Activated gamma-delta T cell (primary cell): ENCODE measurements around the gene FUT2.

Experiments used
- DNase-seq: peaks from one replicate; lab custom pipeline; 2025; lab: John Stamatoyannopoulos, UW

The FUT2 gene

GRCh38 chr19:48750771-48751504 is 55.2 kb downstream of the FUT2 start:
- no peak for DNase-seq

DNA sequence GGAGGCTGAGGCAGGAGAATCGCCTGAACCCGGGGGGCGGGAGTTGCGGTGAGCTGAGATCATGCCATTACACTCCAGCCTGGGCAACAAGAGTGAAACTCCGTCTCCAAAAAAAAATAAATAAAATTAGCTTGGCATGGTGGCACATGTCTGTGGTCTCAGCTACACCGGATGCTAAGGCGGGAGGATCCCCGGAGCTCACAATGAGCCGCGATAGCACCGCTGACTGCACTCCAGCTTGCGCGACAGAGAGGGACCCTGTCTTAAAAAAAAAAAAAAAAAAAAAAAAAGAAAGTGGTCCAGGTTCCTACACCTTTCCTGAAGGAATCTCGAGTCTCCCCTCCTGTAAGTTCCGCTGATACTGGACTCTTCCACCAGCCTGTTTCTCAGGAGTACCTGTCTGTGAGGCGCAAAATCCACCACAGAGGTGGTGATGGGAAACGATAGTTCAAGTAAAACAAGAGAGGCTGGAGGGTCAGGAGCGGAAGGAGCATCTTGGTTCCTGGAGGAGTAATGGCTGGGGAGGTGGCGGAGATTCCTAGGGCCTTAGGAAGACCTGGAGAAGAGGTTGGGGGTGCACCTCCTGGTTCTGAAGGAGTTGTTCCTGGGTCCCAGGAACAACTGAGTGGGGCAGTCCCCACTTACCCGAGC is 56.2 kb downstream of the FUT2 start:
- no peak for DNase-seq

- DNase-seq = no peak
Observed at GRCh38 chr19:48752496-48753365, 57.0 kb downstream of the FUT2 start, which contains the start of gene FUT1. TSS of gene FUT1 (minus strand) at chr19:48752641. CDS start at chr19:48751281, 1,360 bp downstream.

DNA sequence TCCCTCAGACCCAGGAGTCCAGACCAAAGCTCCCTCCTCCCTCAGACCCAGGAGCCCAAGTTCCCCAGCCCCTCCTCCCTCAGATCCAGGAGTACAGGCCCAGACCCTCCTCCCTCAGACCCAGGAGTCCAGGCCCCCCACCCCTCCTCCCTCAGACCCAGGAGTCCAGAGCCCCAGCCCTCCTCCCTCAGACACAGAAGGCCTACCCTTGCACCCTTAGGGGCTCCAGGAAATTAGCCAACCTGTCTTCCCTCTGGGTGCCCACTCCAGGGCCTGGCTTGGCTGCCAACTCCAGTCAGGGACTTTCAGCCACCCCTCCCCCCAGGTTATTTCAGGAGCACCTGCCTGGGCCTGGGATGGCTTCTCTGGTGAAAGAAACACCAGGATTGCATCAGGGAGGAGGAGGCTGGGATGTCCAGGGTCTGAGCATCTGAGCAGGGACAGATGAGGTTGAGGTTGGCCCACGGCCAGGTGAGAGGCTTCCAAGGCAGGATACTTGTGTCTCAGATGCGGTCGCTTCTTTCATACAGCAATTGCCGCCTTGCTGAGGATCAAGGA is 59.4 kb downstream of the FUT2 start, which contains the start of gene FGF21:
Gene FGF21 (plus strand): TSS at position 441 of the 558 bp plus-strand sequence. CDS start 713 bp downstream, outside the sequence.
- no peak for DNase-seq
